HG02981 (cell line): ENCODE measurements around the gene SPG7.
"Not testable (repeated sequence)": the region's sequence is repeated elsewhere in the genome, so short reads cannot be mapped to it uniquely, and the experiment has no call there.

Experiments used
- ATAC-seq: cut with Tn5 transposase; IDR thresholded peaks from one replicate; pipeline ENCODE4 v1.9.1; 2021; ENCODE audit warnings: mild to moderate bottlenecking, moderate library complexity; ENCODE audit not compliant: unreplicated experiment

SPG7 gene

DNA sequence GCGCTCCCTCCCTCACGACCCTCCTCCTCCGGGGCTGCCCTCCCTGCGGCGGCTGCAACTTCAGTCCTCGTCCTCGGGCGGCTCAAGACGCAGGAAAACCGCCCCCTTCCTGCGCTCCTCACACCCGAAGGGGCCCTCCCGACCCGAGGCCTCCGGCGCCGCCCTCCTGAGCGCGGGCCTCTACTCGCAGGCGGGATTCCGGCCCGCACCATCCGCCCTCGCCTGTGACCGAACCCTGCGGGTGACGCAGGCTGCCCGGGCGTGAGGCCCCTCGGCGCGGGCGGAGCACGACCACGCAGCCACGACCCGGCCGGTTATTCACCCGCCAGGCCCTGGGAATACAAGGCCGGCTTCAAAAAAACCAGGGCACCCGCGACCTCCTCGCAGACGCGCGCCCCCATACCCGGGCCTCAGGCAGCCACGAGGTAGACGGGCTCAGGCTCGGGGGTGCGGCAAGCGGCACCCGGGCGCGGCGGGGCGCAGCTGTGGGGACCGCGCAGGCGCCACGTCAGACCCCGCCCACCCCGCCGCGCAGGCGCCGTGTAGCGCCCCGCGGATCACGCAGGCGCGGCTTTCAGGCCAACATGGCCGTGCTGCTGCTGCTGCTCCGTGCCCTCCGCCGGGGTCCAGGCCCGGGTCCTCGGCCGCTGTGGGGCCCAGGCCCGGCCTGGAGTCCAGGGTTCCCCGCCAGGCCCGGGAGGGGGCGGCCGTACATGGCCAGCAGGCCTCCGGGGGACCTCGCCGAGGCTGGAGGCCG lies at the start of gene SPG7:
Gene SPG7, plus strand, starts transcription at position 570 of the 757 bp plus-strand sequence. Its CDS starts 15 bp downstream, at position 585.
- ATAC-seq: peak; percentile 59

DNA sequence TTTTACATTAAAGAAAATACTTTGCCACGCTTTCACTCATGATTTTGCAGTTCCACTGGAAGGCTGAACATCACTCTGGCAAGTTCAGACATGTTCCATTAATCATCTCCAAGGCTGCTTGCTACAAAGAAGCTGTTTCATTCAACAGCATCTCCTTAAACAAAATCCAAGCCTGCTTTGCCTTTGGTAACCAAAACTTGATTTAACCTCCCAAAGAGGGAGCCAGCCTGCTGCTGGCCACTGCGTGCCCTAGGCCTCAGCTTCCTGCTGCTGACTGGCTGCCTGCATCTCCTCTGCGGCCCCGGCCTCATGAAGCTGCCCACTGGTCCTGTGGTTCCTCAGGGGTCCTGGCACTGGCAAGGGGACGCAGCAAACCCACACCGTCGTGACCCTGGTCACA lies 49.7 kb upstream of the SPG7 start:
- ATAC-seq: no peak

DNA sequence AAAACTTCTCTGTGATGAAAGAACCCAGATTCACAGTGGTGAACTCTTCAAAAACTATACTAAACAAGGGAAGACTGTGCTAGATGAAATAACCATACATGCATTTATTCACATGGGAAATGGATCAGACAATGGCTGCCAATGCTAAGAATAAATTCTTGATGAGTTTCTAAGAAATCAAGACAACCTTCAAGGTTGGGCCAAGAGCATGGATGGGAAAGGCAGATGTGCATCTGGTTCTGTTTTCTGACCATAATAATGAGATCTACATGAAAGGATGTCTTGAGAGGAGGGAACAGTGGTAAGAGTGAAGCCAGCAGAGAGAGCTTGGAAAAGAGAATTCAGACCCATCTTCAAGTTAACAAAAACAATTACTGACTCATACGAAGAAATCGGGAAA lies 49.2 kb upstream of the SPG7 start:
- ATAC-seq: no peak

DNA sequence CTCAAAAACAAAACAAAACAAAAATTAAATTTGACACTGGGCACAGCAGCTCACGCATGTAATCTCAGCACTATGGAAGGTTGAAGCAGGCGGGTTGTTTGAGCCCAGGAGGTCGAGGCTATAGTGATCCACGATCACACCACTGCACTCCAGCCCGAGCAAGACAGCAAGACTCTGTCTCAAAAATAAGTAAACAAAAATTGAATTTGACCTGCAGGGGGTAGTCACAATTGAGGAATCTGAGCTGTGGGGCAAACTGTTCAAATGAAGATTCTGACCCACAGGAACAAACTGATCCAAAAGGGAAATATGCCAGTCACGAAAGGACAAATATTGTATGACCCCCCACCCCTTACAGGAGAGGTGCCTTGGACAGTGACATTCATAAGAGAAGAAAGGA lies 47.6 kb upstream of the SPG7 start:
- no peak for ATAC-seq

DNA sequence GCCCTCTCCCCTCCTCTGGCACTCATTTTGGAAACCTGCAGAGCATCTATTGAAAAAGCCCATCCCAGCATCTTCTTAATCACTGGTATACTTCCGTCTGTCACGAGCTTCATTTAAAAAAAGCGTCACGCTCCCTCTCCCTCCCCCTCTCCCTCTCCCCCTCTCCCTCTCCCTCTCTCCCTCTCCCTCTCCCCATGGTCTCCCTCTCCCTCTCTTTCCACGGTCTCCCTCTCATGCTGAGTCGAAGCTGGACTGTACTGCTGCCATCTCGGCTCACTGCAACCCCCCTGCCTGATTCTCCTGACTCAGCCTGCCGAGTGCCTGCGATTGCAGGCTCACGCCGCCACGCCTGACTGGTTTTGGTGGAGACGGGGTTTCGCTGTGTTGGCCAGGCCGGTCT lies 46.3 kb upstream of the SPG7 start:
- not testable (repeated sequence) for ATAC-seq

DNA sequence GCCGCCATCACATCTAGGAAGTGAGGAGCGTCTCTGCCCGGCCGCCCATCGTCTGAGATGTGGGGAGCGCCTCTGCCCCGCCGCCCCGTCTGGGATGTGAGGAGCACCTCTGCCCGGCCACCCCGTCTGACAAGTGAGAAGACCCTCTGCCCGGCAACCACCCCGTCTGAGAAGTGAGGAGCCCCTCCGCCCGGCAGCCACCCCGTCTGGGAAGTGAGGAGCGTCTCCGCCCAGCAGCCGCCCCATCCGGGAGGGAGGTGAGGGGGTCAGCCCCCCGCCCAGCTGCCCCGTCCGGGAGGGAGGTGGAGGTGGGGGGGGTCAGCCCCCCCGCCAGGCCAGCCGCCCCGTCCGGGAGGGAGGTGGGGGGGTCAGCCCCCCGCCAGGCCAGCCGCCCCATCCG lies 45.6 kb upstream of the SPG7 start:
- ATAC-seq: not testable (repeated sequence)

DNA sequence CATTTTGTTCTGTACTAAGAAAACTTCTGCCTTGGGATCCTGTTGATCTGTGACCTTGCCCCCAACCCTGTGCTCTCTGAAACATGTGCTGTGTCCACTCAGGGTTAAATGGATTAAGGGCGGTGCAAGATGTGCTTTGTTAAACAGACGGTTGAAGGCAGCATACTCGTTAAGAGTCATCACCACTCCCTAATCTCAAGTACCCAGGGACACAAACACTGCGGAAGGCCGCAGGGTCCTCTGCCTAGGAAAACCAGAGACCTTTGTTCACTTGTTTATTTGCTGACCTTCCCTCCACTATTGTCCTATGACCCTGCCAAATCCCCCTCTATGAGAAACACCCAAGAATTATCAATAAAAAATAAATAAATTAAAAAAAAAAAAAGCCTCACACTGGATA lies 44.9 kb upstream of the SPG7 start:
- ATAC-seq: not testable (repeated sequence)

DNA sequence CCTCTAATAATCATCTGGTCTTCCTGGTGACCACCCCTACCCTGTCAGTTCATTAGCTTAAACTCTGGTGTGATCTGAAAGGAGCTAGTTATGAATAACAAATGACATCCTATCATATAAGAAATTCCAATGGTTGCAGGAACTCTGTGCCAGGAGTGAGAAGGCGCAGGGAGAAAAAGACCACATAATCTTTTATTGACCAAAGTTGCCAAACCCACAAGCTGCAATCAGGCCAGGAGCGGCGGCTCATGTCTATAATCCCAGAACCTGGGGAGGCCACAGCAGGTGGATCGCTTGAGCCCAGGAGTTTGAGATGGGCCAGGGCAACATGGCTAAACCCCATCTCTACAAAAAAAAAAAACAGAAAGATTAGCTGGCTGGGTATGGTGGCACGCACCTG lies 41.3 kb upstream of the SPG7 start:
- ATAC-seq: no peak

DNA sequence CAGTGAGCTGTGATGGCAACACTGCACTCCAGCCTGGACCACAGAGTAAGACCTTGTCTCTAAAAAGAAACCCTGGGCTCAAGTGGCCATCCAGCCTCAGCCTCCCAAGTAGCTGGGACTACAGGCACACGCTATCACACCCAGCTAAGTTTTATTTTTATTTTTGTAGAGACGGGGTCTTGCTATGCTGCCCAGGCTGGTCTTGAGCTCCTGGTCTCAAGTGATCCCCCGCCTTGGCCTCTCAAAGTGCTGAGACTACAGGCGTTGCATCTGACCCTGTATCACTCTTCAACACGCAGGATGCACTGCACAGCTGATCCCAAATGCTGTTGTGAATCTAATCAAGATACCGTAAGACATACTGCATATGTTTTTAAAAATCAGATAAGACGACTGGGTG lies 40.8 kb upstream of the SPG7 start:
- no peak for ATAC-seq

DNA sequence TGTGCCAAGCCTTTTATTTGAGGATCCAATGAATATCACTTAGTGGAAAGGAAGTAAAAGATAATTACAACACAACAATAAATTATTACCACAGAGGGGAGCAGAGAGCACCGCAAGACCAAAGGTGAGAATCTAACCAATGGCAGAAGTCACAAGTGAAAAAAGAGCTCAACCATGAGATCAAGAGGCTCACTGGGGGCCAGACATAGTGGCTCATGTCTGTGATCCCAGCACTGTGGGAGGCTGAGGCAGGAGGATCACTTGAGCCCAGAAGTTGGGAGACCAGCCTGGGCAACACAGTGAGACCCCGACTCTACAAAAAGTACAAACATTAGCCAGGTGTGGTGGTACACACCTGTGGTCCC lies 35.5 kb upstream of the SPG7 start:
- no peak for ATAC-seq

DNA sequence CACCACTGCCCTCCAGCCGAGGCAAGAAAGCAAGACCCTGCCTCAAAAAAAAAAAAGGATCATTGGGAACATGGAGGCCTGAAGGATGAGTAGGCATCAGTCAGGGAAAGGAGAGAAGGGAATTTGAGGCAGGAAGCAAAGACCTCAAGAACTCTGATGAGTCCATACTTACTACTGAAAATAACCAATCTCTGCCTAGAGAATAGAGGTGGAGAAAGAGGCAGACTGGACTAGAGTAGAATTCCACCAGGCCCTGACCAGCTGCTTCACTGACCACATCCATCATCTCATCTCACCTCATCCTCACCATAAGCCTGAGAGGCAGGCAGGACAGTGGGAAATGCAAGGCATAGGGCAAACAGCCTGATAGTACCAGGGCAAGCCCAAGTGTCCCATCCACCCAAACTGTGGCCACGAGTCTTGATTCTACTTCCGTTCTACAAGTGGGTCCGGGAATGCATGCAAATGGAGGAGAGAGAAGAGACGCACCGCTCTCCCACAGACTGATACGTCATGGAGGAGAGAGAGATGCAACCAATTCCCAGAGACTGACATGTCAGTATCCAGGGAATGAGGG lies 35.0 kb upstream of the SPG7 start:
- ATAC-seq: no peak

DNA sequence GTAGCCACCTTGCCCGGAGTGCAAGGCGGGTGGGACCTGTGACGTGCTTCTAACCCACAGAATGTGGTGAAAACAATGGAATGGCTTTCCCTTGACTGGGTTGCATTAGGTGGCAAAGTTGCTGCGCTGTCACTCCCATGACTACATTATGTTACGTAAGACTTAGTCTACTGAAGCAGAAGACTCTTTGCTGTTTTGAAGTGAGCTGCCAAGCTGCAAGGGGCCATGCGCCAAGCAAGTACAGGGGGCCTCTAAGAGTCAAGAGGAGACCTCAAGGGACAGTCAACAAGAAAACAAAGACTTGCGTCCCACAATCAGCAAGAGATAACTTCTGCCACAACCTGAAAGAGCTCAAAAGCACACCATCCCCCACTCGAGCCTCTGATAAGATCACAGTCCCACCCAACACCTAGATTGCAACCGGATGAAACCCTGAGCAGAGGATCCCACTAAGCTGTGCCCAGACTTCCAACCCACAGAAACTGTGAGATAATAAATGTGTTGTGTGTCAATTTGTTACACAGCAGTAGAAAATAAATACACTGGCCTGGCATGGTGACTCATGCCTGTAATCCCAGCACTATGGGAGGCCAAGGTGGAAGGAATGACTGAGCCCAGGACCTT lies 34.3 kb upstream of the SPG7 start:
- ATAC-seq: no peak

DNA sequence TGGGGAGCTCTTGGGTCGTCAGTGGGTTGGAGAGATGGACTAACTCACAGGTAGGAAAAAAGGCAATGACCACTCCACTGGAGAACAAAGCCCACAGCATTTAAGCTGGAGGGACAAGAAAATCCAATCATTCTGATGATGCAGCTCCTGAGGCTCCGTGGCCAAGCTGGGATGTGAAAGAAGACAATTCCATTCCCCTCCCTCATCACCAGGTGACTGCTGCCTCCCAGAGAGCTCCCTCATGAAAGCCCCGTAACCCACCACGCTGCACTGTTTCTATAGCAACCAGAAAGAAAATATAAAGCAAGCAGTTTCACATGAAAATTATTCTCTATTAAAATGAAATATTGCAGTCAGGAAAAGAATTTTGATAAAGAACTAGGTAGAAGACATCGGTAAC lies 33.1 kb upstream of the SPG7 start:
- ATAC-seq: no peak

DNA sequence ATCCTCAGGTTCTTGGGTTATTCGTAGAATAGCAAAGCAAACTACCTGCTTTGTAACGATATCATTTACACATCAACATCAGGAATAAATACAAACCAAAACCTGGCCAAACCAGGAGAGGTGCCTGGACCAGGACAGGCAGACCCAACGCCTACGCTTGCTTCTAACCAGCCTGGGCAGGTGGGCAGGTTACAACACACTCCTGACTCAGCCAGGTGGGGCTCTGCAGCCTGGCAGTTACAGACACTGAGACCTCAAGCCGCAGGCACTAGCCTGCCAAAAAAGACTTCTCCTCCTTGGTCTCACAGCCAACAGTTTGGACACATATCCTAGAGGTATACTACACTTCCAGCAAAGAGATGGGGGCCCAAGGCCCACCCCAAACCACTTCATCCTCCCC lies 31.8 kb upstream of the SPG7 start:
- ATAC-seq: no peak

DNA sequence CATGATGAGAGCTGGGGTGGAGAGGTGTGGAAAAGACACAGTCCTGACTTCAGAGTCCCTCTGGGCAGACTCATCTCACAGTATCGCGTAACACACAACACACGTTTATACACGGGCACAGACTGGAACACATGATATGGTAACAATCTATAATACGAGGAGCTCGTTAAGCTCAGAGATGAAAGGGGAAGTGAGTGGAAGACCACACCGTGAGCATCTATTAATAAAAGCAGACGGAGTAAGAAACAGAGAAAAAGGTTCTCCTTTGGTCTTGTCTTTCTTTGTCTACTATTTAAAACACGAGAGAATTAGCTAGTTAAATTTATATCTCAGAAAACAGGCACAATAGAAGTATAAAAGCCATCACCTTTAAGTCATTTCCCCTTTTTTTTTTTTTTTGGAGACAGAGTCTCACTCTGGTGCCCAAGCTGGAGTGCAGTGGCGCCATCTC lies 31.4 kb upstream of the SPG7 start:
- ATAC-seq: peak; percentile 60

DNA sequence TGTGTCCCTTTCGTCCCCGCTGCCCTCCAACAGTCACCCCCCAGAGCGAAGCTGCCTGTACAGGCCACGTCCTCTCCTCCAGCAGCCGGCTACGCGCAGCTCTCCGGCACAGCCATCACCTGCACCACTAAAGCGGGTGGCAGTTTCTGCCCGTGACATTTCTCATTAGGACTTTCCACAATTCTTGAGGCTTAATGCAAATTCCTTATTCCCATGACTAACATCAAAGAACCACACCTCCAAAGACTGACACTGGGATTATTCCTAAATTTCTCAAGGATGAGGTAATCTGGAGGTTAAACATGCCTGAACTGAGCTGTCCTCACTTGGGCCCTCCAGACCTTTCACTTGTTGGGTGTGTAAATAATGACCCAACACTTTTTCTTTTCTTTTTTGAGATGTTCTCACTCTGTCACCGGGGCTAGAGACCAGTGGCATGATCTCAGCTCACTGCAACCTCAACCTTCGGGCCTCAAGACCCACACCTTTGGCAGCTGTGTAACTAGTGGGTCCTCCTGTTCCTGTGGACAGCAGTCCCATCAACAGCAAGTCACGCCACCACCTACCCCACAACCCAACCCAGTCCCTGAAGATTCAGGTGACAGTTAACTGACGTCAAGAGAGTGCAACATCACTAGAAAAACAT lies 29.5 kb upstream of the SPG7 start:
- no peak for ATAC-seq

DNA sequence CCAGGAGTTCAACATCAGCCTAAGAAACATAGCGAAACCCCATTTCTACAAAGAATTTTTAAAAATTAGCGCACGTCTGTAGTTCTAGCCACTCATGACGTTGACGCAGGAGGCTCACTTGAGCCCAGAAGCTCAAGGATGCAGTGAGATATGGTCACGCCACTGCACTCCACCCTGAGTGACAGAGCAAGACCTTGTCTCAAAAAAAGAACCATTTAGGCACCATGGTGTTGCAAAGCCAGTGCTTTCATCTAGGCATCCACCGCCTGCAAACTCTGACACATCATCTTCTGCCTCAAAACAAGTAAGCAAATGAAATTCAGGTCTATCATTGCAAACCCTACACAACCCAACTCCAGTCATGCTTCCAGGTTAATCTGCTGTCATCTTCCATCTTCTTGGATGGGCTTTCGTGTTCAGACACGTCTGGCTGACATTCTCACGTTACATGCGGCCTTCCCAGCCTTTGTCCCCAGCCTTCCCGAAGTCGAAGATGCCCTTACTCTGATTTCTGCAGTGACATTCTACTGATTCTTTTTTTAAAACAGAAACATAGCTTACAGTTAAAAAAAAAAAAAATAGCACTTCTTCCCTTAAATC lies 26.7 kb upstream of the SPG7 start:
- ATAC-seq: no peak

DNA sequence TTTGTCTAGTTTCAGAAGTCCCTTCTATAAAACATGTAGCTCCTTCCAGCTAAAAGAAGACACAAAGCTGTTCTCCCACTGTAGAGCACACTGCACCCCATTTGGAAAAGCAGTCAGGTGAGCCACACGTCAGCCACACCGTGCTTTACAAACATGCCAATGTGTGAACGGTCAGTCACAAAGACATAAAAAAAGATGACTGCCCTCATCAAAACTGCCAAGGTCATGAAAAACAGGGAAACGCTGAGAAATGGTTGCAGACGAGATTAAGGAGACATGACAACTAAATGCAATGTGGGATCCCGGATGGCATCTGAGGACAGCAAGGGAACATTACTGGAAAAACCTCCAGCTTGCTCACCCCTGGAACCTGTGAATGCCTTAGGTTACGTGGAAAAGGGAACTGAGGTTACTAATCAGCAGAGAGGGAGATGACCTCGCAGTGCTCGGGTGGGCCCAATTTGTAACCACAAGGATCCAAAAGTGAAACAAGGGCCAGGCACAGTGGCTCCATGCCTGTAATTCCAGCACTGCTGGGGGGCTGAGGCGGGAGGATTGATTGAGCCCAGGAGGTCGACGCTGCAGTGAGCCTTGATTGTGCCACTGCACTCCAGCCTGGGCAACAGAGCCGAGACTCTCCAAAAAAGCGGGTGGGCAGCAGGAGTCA lies 25.9 kb upstream of the SPG7 start:
- ATAC-seq: no peak

DNA sequence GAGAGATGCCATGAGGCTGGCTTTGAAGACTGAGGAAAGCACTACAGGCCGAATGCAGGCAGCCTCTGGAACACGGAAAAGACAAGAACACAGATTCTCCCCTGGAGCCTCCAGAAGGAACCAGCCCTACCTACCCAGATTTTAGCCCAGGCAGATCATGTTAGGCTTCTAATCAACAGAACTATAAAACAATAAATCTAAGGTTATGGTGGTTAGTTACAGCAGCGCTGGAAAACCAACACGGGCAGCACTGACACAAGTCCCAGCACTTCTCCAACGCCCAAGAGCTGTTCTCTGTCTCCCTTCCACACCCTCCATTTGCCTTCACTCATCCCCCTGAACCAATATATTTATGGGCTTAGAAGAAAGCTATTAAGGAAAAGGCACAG lies 25.4 kb upstream of the SPG7 start:
- ATAC-seq: no peak

DNA sequence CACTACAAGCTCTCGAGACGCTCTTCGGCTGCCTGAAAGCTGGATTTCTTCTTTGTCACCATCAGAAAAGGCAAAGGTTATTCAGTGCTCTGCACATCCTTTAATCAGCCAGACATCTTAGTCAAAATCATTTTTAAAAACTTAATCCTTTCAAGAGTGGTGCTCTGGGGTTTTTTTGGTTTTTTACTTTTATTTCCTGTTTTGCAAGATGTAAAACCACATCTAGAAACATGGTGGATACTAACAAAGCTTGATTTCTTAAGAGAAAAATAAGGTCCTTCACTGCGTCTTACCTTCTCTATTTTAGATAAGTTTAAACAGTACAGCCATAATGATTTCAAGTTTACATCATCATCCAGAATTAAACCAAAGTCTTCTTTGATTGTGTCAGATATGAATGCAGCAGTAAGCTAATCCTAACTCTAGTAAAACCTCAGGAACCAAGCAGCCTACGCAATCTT lies 24.1 kb upstream of the SPG7 start:
- ATAC-seq: no peak
